Measurements from ENCODE around the gene EVA1C.
"Not testable (repeated sequence)": the region's sequence is repeated elsewhere in the genome, so short reads cannot be mapped to it uniquely, and the experiment has no call there.

Gene EVA1C

GRCh38 chr21:32544697-32545096, 132.2 kb downstream of the EVA1C start:
- DNase-seq (ENCODE audit: extremely low spot score, insufficient read length, low read depth) (no peak), FAIRE-seq (no peak)

DNA sequence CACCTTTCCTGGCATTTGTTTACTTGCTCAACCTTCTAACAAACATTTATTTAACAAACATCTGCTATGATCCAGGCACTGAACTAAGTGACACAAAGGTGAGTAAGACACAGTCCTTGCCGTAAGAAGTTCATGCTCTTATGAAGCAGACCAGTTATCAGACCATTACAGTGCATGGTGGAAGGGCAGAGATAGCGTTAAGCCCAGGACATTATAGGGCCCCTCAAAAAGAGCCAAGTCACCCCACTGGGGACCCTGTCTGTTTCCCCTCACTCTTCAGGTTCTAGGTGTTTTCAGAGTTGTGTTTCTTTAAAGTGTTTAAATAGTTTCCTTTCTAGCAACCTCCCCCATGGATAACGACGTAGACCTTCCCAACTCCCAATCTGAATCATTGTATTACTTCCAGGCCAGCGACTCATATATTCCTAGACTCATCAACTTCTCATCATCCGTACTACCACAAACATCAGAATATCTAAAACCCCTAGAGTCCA, 133.5 kb downstream of the EVA1C start:
- FAIRE-seq (no peak), DNase-seq (ENCODE audit: extremely low spot score, insufficient read length, low read depth) (no peak)

DNA sequence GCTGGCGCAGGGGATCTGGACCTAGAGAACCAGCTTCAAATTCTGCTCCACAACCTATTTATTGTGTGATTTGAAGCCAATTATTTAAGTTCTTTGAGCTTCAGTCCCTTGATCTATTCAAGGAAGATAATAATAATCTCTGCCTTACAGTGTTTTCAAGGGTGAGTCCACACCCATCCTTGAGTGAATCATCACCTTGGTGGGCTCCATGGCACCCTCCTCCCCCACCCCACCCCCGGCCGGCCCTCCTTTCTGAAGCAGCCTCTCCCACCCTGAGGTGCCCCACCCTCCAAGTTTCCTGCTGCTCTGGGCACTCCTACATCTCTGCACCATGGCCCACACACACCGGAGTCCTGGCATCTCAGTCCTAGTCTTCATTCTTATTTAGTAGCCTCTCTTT, 134.5 kb downstream of the EVA1C start:
- FAIRE-seq (no peak), DNase-seq (ENCODE audit: extremely low spot score, insufficient read length, low read depth) (no peak)

DNA sequence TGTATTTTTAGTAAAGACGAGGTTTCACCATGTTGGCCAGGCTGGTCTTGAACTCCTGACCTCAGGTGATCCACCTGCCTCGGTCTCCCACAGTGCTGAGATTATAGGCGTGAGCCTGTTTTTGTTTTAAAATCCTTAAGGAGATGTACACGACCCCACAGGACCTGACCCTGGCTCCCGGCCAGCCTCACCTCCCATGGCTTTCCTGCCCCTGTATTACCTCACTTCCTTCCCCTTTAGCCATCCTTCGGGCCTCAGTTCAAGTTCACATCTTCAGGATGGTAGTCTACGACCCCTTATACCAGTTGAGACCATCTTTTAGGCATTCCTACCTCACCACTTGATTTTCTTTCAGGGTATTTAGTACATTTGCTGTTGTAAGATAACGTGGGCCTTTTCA, 136.5 kb downstream of the EVA1C start:
- DNase-seq (ENCODE audit: extremely low spot score, insufficient read length, low read depth) (no peak), FAIRE-seq (no peak)

DNA sequence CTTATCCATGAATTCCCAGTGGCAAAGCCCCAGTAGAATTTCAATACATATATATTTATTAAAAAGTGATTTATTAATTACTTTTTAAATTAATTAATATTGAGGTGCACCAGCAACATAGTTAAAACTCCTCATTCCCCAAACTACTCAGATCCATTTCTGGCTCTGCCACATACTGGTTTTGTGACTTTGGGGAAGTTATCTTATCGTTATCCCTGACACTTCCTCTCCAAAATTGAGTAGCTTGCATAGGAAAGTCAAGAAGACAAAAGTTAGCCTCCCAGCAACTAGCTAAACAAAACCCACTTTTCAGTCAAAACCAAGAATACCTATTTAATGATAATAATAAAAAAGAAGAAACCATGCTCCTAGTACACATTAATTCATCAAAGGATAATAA, 136.9 kb downstream of the EVA1C start:
- FAIRE-seq, result no peak
- no peak for DNase-seq (ENCODE audit: extremely low spot score, insufficient read length, low read depth)

DNA sequence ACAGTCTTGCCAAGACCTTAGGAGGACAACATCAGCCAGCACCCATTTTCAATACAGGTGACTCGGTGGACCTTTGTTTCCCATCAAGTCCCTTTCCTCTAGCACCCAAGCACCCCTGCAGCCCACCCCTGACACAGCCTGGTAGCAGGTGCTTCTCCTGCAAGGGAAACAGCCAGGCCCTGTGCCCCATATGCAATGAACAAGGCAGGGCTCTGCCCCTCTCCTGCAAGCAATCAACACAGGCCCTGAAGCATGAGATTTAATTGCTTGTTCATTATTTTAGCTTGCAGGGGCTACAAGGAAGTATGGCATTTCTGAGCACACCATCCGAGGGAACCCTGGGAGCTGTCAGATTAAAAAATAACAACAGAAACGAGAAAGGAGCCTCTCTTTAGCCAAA, 137.4 kb downstream of the EVA1C start:
- DNase-seq (ENCODE audit: extremely low spot score, insufficient read length, low read depth) (no peak), FAIRE-seq (no peak)

- FAIRE-seq (no peak), DNase-seq (ENCODE audit: extremely low spot score, insufficient read length, low read depth) (no peak)
These were observed 142.5 kb downstream of the EVA1C start for GRCh38 chr21:32554832-32555638.

DNA sequence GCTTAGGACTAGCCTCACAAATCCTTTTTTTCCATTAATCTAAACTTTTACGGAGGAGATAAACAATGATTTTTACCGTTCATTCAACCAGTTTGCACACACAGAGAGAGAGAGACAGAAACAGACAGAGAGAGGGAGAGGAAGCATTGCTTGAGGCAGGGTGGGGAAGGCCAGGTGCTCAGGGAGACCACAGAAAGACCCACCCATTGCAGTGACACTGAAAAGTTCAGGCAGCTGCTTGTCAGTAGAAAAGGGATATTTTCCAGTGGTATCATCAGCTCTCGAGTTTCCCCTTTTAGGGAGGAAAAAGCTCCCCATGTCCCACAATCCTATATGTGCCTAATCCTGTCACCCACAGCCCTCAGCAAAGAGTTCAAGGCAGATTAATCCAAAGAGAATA, 145.6 kb downstream of the EVA1C start:
- FAIRE-seq (no peak), DNase-seq (ENCODE audit: extremely low spot score, insufficient read length, low read depth) (no peak)

DNA sequence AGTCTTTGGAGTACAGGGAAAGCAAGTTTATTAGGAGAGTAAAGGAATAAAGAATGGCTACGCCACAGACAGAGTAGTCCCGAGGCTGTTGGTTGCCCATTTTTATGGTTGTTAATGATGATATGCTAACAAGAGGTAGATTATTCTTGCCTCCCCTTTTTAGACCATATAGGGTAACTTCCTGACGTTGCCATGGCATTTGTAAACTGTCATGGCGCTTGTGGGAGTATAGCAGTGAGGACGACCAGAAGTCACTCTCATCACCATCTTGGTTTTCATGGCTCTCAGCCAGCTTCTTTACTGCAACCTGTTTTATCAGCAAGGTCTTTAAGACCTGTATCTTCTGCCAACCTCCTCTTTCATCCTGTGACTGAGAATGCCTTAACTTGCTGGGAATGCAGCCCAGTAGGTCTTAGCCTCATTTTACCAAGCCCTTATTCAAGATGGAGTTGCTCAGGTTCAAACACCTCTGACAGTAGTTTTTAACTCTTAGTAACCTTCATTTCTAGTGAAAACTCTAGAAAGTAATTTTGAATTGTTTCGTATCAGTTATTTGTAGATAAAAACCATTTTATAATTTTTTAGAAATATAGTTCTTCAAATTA, 146.6 kb downstream of the EVA1C start:
- FAIRE-seq, result no peak
- no peak for DNase-seq (ENCODE audit: extremely low spot score, insufficient read length, low read depth)

GRCh38 chr21:32560896-32561295, 148.4 kb downstream of the EVA1C start:
- no peak for DNase-seq (ENCODE audit: extremely low spot score, insufficient read length, low read depth)
- no peak for FAIRE-seq

- FAIRE-seq; DNase-seq (ENCODE audit: extremely low spot score, insufficient read length, low read depth): not testable (repeated sequence)
These were observed 149.0 kb downstream of the EVA1C start for GRCh38 chr21:32561476-32561875.

DNA sequence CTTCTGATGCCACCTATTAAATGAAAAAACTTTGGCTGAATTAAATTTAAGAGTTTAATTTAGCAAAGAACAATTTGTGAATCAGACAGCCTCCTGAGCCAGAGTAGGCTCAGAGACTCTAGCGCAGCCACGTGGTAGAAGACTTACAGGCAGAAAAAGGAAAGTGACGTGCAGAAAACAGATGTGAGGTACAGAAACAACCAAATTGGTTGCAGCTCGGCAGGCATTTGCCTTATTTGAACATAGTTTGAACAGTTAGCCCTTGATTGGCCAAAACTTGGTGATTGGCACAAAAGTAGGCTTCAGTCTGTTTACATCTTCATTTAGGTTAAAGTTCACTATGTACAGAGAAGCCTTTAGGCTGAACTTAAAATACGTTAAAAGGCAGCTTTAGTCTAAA, 149.9 kb downstream of the EVA1C start:
- FAIRE-seq (no peak), DNase-seq (ENCODE audit: extremely low spot score, insufficient read length, low read depth) (no peak)

DNA sequence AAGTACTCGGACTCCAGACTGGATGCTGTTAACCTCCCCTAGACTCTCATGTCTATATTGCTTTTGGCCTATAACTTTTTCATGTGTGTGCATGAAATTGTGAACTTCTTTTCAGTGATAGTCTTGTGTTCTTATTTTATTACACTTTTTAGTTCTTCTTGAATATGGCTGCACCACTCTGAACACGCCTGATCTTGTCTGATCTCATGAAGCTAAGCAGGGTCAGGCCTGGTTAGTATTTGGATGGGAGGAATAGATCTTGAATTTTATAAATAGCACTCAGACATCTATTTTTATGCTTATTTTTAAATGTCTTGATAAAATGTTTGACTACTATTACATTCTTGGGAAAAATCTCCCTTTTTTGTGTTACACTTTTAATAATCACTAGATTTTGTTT, 150.4 kb downstream of the EVA1C start:
- DNase-seq (ENCODE audit: extremely low spot score, insufficient read length, low read depth) (no peak), FAIRE-seq (no peak)
